OCI-LY7 (cell line): Measurements from ENCODE around the gene PLA2G4D. TPM values are rescaled to one million over a fixed set of nuclear protein-coding genes. Genes with fewer than 3 reads are reported as not detected.

Experiments used
- BruUV-seq: library from RNA; stranded (reverse); fragments of 400-500 nt; replicated peaks from 2 replicates; lab custom pipeline; 2021; lab: Mats Ljungman, UMichigan
- CTCF ChIA-PET: fragments of 300-600 bp; sonication (Branson Sonifier 250); formaldehyde crosslinking; loops from one replicate; lab custom pipeline; 2022; ENCODE audit warnings: antibody characterized with exemption; ENCODE audit not compliant: unreplicated experiment; lab: Charles Lee
- POLR2A ChIA-PET: fragments of 300-600 bp; sonication (Branson Sonifier 250); formaldehyde crosslinking; loops from one replicate; lab custom pipeline; 2022; ENCODE audit warnings: antibody characterized with exemption; lab: Charles Lee
- DNase-seq: peaks from one replicate; pipeline ENCODE4 v3.0.0-alpha.2; 2015; ENCODE audit warnings: low spot score
- H2AFZ ChIP-seq: fragments of 200-600 bp; sonication (generic), shearing (Covaris generic); 2 replicates; pipeline ENCODE4 v1.6.1; 2014; ENCODE audit warnings: mild to moderate bottlenecking, antibody characterized with exemption, low read length, moderate library complexity
- H3K27ac ChIP-seq: fragments of 200-600 bp; sonication (generic); 2 replicates; pipeline ENCODE4 v1.5.1; 2014; ENCODE audit warnings: mixed run types, low read depth, mild to moderate bottlenecking, moderate library complexity, low read length, inconsistent platforms; ENCODE audit not compliant: poor library complexity, severe bottlenecking
- H3K36me3 ChIP-seq: fragments of 200-600 bp; sonication (generic); 2 replicates; pipeline ENCODE4 v1.6.1; 2014; ENCODE audit warnings: mild to moderate bottlenecking, antibody characterized with exemption, low read length, moderate library complexity, mixed read lengths; ENCODE audit not compliant: insufficient read depth
- H3K4me1 ChIP-seq: fragments of 200-600 bp; sonication (generic); 2 replicates; pipeline ENCODE4 v1.5.1; 2014; ENCODE audit warnings: mild to moderate bottlenecking, low read length; ENCODE audit not compliant: insufficient read depth, poor library complexity, severe bottlenecking
- H3K4me2 ChIP-seq: fragments of 200-600 bp; sonication (generic); 2 replicates; pipeline ENCODE4 v1.6.1; 2014; ENCODE audit warnings: mild to moderate bottlenecking, low read length
- H3K4me3 ChIP-seq: fragments of 200-600 bp; sonication (generic); 2 replicates; pipeline ENCODE4 v1.5.1; 2014; ENCODE audit warnings: mild to moderate bottlenecking, low read depth, low read length; ENCODE audit not compliant: poor library complexity, severe bottlenecking
- H3K79me2 ChIP-seq: fragments of 200-600 bp; sonication (generic); 2 replicates; pipeline ENCODE4 v1.6.1; 2016; ENCODE audit warnings: low read depth, mild to moderate bottlenecking, low read length, moderate library complexity, mixed read lengths; ENCODE audit not compliant: insufficient read depth
- H3K9me2 ChIP-seq: fragments of 200-600 bp; sonication (generic); 2 replicates; pipeline ENCODE4 v1.6.1; 2016; ENCODE audit warnings: mild to moderate bottlenecking, low read length, mixed read lengths; ENCODE audit not compliant: insufficient read depth
- H3K9me3 ChIP-seq: fragments of 200-600 bp; sonication (generic); 2 replicates; pipeline ENCODE4 v1.6.1; 2014; ENCODE audit warnings: mild to moderate bottlenecking, mixed run types, low read length, mixed read lengths
- H4K20me1 ChIP-seq: fragments of 200-600 bp; sonication (generic); 2 replicates; pipeline ENCODE4 v1.6.1; 2014; ENCODE audit warnings: mild to moderate bottlenecking, antibody characterized with exemption, low read length, moderate library complexity, mixed read lengths; ENCODE audit not compliant: insufficient read depth
- CTCF ChIP-seq: fragments of 200-600 bp; sonication (generic); conservative IDR thresholded peaks from 2 replicates; pipeline ENCODE4 v1.5.1; 2014; ENCODE audit warnings: mild to moderate bottlenecking, antibody characterized with exemption, low read length, moderate library complexity, mixed read lengths
- EZH2phosphoT487 ChIP-seq: fragments of 200-600 bp; sonication (generic); IDR thresholded peaks from 2 replicates; pipeline ENCODE4 v1.6.1; 2018; ENCODE audit warnings: low read depth, borderline replicate concordance, mild to moderate bottlenecking, mixed run types, antibody characterized with exemption, low read length, moderate library complexity, mixed read lengths
- intact Hi-C: fragments of 100-400 bp; cut with micrococcal nuclease; formaldehyde crosslinking; loops from one replicate; pipeline ENCODE4 v1.10.0; 2022; ENCODE audit not compliant: unreplicated experiment
- total RNA-seq, 2 experiments: library from RNA; depleted of rRNA in 1 of 2; stranded (reverse); fragments of >200 nt in 1 of 2; shearing (Covaris generic) in 1 of 2; gene quantifications; 2 replicates each; pipeline ENCODE4 v1.2.3, GENCODE V29; 2014 to 2022

Gene PLA2G4D
- total RNA-seq, 2 experiments from 2014 or later, result not detected

- H2AFZ ChIP-seq, result no peak overlapping the region
- H3K27ac ChIP-seq, result no peak overlapping the region
- POLR2A ChIA-PET, result interaction anchor here (0.6 to 0.8 kb wide), 2 partner anchors 11 to 266 kb away, joined by 3 to 7 read pairs; no protein-coding TSS in a partner anchor
Observed at GRCh38 chr15:42130246-42130986, 36.1 kb upstream of the PLA2G4D start.

DNA sequence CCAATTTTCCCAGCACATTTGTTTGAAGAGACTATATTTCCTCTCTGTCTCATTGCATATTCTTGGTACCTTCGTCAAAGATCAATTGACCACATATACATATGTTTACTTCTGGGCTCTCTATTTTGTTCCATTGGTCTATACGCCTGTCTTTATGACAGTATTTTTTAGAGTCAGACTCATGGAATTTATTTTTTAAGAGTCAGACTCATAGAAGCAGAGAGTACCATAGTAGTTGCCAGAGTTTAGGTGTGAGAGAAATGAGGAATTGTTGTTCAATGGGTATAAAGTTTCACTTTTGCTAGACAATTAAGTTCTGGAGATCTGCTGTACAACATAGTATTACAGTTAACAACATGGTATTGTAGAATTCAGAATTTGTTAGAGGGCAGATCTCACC, 35.0 kb upstream of the PLA2G4D start:
- ChIA-PET CTCF (interaction anchor here (1.6 kb wide), 1 partner anchor 10 kb away, joined by 5 read pairs; no protein-coding TSS in a partner anchor), POLR2A (interaction anchor here (0.8 kb wide), 1 partner anchor 10 kb away, joined by 3 read pairs; no protein-coding TSS in a partner anchor)
- no TSS peak for BruUV-seq

More at GRCh38 chr15:42130246-42130986, 36.1 kb upstream of the PLA2G4D start:
- TF ChIP-seq EZH2phosphoT487 (no peak), CTCF (no peak)
- Histone ChIP-seq H3K4me2 (no peak overlapping the region), H3K9me2 (no peaks in the 10 kb centered on the region), H3K4me1 (no peaks in the 10 kb centered on the region), H4K20me1 (no peaks in the 10 kb centered on the region), H3K9me3 (no peaks in the 10 kb centered on the region), H3K36me3 (no peaks in the 10 kb centered on the region), H3K4me3 (no peak overlapping the region), H3K79me2 (no peaks in the 10 kb centered on the region)
- intact Hi-C loops, result loop anchor here (5.0 kb wide), 1 partner anchor 48 kb away; no protein-coding TSS in a partner anchor
- no peak for DNase-seq
- BruUV-seq, result no TSS peak
- CTCF ChIA-PET, result interaction anchor here (0.6 to 1.6 kb wide), 2 partner anchors 9 to 130 kb away, joined by 3 to 5 read pairs; no protein-coding TSS in a partner anchor

More for the DNA sequence above, 35.0 kb upstream of the PLA2G4D start:
- H3K4me1 ChIP-seq, result no peaks in the 10 kb centered on the region
- no peak overlapping the region for H3K4me3 ChIP-seq
- intact Hi-C loops, result no loop called here
- DNase-seq, result no peak
- no peaks in the 10 kb centered on the region for H3K9me2 ChIP-seq
- H3K36me3 ChIP-seq, result no peaks in the 10 kb centered on the region
- no peaks in the 10 kb centered on the region for H4K20me1 ChIP-seq
- TF ChIP-seq EZH2phosphoT487 (no peak), CTCF (no peak)
- no peaks in the 10 kb centered on the region for H3K79me2 ChIP-seq
- no peak overlapping the region for H2AFZ ChIP-seq
- H3K27ac ChIP-seq, result no peak overlapping the region
- no peaks in the 10 kb centered on the region for H3K9me3 ChIP-seq
- no peak overlapping the region for H3K4me2 ChIP-seq
